GM19238 (cell line): ENCODE measurements around the gene UBE2J2.

Experiments used
- DNase-seq: peaks from one replicate; pipeline ENCODE4 v3.0.0; 2011; ENCODE audit warnings: low spot score; ENCODE audit not compliant: insufficient read length

The UBE2J2 gene

DNA sequence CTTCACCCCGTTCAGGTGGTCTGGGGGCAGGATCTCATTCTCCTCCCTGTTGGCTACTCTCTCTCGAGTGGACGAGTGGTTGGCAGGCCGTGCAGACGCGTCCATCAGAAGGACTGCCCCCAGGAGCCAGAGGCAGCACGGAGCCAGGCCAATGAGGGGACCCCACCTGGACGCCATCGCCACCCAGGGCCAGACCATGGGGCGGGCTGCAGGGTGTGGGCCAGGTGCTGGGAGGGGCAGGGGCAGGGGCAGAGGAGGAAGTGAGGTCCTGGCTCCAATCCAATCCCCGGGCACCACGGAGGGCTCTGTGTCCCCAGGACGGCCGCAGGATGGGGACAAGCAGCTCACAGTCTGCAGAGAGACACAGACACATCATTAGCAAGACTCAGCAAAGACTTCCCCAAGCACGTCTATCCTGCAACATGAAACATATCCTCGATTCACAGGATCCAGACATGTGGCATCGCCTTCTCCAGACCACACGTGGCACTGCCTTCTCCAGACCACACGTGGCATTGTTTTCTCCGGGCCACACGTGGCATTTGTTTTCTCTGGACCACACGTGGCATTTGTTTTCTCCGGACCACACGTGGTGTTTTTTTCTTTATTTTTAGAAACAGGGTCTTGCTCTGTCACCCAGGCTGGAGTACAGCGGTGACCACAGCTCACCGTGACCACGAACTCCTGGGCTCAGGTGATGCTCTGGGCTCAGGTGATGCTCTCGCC, 44.9 kb downstream of the UBE2J2 start:
- no peak for DNase-seq

DNA sequence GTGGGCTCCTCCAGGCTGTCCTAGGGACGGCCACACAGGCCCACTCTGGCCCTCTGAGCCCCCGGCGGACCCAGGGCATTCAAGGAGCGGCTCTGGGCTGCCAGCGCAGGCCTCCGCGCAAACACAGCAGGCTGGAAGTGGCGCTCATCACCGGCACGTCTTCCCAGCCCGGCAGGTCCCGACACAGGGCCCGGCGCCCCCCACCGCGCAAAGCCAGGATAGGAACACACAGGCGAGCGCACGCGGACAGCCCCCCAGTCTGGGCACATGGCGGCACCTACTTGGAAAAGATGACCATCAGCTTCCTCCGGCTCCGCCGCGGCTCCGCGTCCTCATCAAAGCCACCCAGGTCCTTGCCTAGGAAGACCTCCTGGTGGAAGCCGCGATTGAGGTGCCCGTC, 45.5 kb downstream of the UBE2J2 start:
- no peak for DNase-seq

DNA sequence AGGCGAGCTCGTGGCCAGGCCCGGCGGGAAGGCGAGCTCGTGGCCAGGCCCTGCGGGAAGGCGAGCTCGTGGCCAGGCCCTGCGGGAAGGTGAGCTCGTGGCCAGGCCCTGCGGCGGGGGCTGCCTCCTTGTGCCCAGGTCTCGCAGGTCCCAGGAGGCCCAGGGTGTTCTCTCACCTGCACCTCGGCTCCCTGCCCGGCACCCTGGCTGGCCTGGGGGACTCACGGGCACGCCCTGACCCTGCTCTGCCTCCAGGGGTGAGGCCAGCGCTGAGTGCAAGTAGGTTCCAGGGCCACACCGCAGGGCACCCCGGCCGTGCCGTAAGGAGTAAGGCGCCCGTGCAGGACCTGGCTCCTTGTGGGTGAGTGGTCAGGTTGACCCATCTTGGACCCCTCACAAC, 46.3 kb downstream of the UBE2J2 start:
- no peak for DNase-seq

DNA sequence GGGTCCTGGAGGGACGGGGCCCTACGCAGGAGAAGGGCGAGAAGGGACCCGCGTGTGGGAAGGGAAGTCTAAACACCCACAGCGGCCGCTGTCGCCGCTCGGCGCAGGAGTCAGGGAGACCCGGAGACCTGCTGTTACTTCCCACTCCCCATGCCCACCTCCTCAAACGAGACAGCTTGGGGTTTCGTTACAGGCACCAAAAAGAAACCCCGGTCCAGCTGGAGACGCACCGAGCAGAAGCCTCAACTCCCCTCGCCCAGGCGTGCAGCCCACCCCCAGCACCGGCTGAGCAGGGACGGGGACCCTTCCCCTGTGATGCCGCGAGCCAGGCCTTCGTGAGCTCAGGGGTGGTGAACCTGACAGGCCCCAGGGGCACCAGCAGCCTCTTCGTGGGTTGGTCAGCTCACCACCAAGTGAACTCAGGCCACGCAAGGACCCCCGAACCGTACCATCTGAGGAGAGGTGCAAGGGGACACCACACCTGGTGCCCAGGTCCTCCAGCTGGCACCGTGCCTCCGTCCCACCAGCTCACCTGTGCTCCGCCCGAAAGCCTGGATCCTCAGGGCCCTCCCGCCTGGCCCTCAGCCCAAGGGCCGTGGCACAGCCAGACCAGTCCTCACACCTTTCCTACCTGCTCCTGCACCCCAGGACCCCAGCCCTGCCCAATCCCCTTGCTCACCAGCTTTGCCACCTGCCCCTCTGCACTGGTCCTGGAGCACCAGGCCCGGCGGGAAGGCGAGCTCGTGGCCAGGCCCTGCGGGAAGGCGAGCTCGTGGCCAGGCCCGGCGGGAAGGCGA, 46.9 kb downstream of the UBE2J2 start:
- DNase-seq: no peak

DNA sequence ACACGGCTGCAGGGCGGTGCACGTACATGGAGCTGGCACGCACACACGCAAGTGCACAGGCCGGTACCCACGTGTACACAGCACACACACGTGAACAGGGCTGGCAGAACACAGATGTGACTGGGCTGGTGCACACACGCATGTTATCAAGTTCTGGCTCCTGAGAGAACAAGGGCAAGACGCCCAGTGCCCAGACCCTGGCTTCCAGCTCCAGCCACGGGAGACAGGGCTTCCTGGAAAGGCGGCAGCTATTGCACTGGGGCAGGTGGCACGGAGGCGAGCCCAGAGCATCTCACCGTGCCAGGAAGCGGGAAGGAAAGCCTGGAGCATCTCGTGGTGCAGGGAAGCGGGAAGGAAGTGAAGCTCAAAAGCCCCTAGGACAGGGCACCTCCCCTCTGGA, 47.7 kb downstream of the UBE2J2 start:
- no peak for DNase-seq

DNA sequence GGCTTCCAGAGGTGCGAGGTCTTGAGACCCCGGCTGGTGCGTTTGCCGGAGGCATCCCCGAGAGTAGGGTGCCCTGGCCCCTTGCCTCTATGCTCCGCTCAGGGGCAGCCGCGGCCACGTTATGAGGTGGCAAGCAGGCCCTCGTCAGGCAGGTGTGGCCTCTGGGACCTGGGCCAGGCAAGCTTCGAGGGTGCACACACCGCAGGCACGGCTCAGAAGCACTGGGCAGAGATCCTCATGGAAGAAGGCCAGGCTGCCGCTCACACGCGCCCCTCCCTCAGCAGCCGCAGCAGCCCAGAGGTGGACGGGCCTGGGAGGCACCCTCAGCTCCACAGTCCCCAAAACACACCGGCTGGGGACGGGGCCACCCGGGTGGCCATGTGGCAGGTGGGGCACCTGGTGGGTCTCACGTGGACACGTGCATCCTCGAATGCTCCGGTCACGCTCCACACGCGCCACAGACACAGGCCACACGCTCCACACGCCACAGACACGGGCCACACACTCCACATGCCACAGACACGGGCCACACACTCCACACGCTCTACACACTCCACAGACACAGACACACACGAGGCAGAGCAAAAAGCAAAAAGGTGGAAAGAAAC, 48.3 kb downstream of the UBE2J2 start:
- no peak for DNase-seq

DNA sequence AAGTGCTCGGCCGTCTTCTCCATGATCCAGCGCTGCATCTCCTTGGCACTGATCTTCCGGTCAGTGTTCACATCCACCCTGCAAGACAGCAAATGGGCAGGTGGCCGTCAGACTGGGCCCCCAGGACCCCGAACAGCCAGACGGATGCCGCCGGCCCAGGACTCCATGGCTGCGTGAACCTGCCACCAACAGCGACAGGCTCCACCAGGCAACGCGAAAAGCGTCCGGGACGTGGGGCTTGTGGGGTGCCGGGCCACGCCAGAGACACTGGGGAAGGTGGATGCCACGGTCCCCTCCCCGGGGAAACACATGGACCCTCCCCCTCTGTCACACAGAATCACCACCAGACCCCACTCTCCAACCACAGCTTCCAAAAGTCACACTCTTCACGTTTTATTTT, 49.8 kb downstream of the UBE2J2 start:
- DNase-seq: no peak

DNA sequence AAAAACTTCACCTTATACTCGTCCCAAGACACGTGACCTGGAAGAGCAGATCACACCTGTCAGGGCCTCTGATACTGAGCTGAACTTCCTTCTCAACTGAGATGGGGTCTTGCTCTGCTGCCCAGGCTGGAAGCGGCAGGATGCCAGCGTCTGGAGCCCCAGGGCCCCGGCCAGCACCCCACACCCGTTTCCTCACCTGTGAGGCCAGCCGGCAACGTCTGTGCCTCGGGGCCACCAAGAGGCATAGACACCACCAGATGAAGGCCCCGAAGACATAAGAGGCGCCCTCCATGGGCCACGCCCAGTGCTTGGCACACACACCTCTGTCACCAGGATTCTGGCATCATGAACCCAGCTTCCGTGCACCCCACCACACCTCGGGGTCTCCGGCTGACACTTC, 50.3 kb downstream of the UBE2J2 start:
- no peak for DNase-seq

DNA sequence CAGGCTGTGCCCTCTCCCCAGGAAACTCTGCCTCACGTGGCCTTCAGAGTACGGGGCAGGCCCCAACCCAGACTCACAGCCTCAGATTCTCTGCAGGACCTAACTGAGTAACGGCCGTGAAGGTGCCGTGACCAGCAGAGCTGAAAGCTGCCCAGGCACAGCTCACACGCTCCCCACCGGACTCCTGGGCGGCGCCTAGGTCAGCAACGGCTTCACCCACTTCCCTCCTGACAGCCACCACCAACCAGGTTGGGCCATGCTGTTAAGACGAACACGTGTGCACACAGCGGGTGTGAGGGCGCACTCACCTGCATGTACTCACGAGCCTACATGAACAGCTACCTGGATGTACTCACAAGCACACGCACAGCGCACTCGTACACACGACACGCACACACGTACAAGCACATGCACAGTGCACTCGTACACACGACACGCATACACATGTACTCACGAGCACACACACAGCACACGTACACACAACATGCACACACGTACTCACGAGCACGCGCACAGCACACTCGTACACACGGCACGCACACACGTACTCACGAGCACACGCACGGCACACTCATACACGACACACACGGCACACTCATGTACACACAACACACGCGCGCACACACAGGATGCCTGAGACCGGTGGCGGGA, 51.0 kb downstream of the UBE2J2 start:
- DNase-seq: no peak

DNA sequence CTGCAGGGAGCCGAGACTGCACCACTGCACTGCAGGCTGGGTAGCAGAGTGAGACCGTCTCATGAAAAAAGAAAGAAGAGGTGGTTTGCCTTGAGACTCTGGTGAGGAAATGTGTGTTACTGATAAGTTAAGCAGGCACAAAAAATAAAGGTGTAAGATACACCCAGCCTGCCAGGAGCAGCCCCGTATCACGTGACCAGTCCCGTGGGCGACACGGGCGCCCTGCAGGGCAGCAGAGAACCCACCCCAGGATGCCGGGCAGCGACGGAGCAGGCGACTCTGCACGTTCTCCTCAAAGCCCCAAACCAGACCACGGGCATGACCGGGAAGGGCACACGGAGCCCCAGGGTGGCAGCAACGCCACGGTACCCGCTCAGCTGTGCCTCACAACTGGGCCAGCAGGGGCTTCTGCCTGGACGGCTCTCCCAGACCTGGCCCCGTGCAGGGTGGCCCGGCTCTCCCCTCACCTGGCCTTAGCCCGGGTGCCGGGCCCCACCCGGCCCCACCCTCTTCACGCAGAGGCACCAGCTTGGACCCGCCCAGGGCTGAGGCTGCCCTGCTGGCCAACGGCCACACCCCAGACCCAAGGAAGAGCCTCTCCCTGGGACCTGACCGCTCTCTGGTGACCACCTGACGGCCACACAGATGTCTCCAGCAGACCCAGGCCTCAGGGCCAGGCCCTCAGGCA, 51.6 kb downstream of the UBE2J2 start:
- no peak for DNase-seq

DNA sequence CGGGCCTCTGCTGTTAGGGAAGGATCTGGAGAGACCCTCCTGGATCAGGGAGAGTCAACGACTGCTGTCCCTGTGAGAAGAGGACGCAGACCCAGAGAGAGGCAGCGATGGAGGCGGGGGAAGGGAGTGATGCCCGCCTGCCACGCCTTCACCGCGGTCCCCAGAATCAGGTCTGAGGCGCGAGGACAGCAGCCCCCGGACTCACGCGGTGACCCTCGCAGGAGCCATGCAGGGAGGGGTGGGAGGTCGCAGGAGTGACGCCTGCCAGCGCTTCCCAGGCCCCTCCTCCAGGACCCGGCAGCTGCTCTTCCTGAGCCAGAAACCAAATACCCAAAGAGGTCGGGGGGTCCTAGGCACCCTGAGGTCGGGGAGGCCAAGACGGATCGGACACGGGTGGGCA, 53.5 kb downstream of the UBE2J2 start:
- DNase-seq: no peak

DNA sequence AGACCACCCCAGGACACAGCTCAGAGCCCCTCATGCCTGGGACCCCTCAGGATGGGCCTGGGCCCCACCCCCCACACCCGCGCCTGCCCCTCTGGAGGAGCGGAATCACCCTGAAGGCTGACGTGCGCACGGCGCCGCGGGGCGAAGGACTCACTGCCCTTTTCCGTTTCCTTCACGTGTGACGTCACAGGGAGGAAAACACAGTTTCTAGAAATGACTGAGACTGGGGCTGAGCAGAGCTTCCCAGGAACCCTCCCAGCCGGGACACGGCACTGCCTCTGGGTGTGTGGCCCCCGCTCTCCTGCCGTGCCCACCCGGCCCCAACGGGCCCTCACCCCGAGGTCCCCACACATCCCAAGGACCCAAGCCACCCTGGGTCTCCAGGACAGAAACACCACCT, 54.3 kb downstream of the UBE2J2 start:
- no peak for DNase-seq

DNA sequence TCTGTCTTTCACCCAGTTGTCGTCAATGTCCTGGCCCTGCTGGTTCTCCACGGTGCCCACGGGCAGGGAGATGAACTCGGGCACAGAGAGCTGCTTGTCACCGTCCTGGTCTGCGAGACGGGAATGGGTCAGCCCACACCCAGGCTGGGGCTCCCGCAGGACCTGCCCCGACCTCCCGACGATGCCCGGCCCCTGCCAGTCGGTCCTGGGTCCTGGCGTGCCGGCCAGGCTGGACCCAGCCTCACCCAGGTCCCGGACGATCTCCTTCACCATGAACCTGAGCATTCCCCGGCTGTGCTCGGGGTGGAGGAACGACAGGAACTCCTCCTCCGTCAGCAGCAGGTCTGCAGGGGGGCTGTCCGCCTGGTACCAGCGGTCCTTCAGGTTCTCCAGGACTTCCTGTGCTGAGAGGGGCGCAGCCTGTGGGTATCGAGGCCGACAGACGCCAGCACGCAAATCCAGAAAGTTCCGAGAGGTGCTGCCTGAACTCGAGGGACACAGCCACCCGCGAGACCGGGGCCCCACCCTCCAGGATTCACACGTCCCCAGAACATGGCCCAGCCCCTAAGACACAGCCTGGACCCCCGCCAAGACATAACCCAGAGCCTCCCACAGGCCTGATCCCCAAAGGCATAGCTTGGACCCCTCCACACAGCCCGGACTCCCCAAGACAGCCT, 55.0 kb downstream of the UBE2J2 start:
- DNase-seq: no peak

DNA sequence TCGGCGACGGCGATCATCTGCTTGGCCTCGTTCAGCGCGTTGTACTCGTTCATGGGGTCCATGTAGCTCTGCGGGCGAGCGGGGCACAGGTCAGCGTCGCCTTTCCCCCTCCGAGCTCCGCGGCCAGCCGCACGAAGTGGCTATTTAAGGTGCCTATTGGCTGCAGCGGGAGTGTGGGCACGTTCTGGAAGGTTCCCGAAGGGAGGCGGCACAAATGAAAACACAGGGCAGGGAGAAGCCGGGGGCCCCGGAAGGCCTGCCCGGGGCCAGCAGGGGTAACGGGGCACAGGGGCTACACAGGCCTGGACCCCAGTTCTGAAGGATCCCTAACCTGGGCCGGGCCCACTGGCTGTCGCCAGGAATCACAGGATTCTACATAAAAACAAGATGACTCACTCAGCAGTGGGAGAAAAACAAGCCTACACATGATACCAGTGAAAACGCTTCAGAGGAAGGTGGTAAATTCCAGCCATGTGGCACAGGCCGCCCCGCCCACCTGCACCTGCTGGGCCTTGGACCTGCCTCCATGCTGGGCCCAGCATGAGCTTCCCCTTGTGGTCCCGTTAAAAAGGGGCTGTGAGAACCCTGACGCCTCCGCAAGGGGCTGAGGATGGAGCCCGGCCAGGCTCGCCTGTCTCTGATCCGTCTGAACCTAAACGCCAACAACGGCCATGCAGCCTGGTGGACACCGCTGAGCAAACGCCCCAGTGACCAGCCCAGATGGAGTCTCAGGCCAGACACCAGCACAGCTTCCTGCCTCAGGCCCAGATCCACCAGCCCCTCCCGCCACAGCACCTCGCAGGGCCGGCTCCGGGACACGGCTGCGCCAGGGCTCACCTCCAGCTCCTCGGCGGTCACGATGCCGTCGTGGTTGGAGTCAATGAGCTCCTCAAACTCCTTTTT, 55.8 kb downstream of the UBE2J2 start:
- no peak for DNase-seq

DNA sequence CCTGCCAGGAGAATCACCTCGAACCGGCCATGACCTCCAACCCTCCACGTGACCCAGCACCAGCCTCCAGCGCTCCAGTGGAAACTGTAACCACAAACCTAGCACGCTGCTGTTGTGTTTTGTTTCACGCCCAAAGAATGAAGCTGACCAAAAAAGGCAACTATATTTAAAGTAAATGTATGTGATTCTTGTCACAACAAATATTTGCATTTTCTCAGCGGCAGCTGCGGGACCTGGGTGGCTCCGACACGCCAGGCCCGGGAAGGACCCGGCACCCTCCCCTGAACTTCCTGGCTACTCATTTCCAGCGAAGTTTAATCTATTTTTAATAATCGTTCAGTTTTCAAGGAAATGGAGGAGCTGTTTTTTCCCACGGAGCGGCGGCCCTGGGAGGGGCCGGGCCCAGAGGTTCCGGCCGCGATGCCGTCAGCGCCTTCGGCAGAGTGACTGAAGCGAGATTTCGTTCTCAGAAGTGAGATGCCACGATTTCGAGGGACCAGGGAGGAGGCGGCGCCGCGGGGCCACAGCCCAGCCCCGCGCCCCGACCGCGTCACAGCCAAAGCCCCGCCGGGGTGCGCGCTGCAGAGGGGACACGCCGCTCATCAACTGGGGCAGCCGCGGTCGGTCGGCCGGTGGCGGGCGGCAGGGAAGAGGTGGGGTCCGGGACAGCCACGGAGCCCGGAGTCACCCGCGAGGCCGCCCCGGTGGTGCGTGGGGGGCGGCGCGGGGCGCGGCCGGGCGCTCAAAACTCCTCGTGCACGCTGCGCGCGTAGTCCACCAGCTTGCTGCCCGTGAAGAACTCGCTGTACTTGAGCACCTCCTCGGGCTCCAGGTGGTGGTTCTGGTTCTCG, 56.7 kb downstream of the UBE2J2 start:
- DNase-seq: no peak

DNA sequence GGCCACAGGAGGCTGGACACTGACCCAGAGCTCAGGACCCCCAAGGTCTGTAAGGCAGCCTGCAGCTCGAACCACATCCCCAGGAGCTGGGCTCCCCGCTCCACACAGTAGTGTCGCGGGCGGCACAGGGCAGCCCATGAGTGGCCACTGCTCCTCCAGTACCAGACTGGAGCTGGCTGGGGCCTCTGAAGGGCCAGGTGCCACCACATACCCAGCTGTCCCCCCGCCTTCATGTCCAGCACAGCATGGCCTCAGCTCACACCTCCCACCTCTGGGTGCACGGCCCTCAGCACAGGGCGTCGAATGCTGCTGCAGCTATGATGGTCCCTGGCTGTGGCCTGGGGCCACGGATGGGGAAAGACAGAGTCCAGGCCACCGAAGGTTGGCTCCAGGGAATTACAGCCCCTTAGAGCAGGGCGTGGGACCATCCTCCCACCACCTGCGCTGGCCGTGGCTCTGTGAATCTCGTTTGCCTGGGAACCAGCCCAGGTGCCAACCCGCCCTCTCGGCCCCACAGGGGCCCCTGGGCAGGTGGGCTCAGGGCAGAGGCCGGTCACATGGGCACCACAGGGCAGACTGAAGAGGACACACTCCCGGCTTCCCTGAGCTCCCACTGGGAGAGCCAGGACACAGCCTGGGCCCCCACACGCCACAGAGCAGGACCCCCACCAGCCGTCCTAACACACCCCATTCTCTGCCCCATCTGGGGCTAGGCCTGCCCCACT, 57.6 kb downstream of the UBE2J2 start:
- DNase-seq: no peak

DNA sequence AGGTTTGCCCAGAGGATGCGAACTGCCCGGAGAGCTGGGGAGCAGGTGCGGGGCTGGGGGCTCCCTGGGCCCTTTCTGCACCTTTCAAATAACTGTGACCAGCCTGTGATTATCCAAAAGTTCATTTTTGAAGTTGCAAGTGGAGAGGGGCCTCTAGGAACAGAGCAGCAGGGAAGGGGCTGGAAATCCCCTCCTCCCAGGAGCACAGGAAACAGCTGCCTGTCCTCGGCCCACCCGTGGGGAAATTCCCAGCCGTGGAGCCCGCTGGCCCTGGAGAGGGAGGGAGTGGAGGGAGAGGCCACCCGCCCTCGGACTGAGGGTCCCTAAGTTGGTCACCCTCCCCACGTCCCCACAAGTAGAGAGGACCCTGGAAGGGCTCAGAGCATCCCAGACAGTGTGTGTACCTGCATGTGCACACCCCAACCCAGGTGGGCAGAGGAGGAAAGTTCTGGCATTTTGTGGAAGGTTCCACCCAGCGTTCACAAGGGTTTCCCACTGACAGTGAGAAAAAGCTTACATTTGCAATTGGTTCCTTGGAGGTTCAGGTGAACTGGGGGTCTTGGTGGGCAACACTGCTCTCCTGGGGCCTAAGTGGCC, 58.5 kb downstream of the UBE2J2 start:
- DNase-seq: no peak
